Stimulated activated CD4-positive, alpha-beta T cell treated with anti-CD3 and anti-CD28 coated beads, Interleukin-12 subunit alpha, Interleukin-12 subunit beta, amount 100 ng/mL, for 24 hours (primary cell): ENCODE results near the gene WDR35.

Experiments used
- DNase-seq, 2 experiments: peaks; one replicate each; pipeline ENCODE4 v3.0.0-alpha.2; 2020; ENCODE audit warnings: low read depth in 2 of 2

WDR35 gene

GRCh38 chr2:20011276-20012031, 21.5 kb upstream of the WDR35 start:
- DNase-seq = no peak

- no peak for DNase-seq
These were observed 18.8 kb upstream of the WDR35 start for GRCh38 chr2:20008703-20009102.

GRCh38 chr2:20005891-20006470, 16.1 kb upstream of the WDR35 start:
- no peak for DNase-seq

- no peak for DNase-seq
These were observed 15.2 kb upstream of the WDR35 start for GRCh38 chr2:20005067-20005627.

- no peak for DNase-seq
These were observed 11.5 kb upstream of the WDR35 start for GRCh38 chr2:20001361-20001863.

GRCh38 chr2:19993731-19994130, 3.8 kb upstream of the WDR35 start:
- DNase-seq = no peak

- no peak for DNase-seq
These were observed 2.0 kb upstream of the WDR35 start for GRCh38 chr2:19991895-19992294.

GRCh38 chr2:19990416-19990728, 467 bp upstream of the WDR35 start:
- DNase-seq = no peak

- no peak for DNase-seq
These were observed 601 bp downstream of the WDR35 start for GRCh38 chr2:19989342-19989666.

GRCh38 chr2:19988600-19988999, 1.3 kb downstream of the WDR35 start:
- no peak for DNase-seq

GRCh38 chr2:19987936-19988335, 2.0 kb downstream of the WDR35 start:
- DNase-seq = no peak

- DNase-seq = no peak
These were observed 7.6 kb downstream of the WDR35 start for GRCh38 chr2:19982268-19982667.

GRCh38 chr2:19979932-19980331, 10.0 kb downstream of the WDR35 start:
- no peak for DNase-seq

GRCh38 chr2:19973466-19973865, 16.4 kb downstream of the WDR35 start:
- no peak for DNase-seq

GRCh38 chr2:19971691-19972090, 18.2 kb downstream of the WDR35 start:
- DNase-seq = no peak

GRCh38 chr2:19963386-19963785, 26.5 kb downstream of the WDR35 start:
- DNase-seq = no peak

GRCh38 chr2:19955544-19956422, 34.1 kb downstream of the WDR35 start:
- peak; percentile 1 to 2 for DNase-seq

- no peak for DNase-seq
These were observed 40.8 kb downstream of the WDR35 start for GRCh38 chr2:19949071-19949470.

GRCh38 chr2:19947184-19947940, 42.5 kb downstream of the WDR35 start:
- DNase-seq = no peak

- no peak for DNase-seq
These were observed 45.6 kb downstream of the WDR35 start for GRCh38 chr2:19944205-19944845.

GRCh38 chr2:19943189-19943588, 46.7 kb downstream of the WDR35 start:
- DNase-seq = no peak
